Lung (tissue), 12 donors: ENCODE data around the gene SLF2. TPM values are rescaled to one million over a fixed set of nuclear protein-coding genes. Genes with fewer than 3 reads are reported as not detected.

Experiments used
- ATAC-seq: fragments of 200-7000 bp; cut with Tn5 transposase; one replicate; pipeline ENCODE4 v1.9.1; 2020; ENCODE audit warnings: moderate number of reproducible peaks; ENCODE audit not compliant: insufficient read depth, low FRiP score
- DNase-seq, 3 donors: peaks; one replicate each; pipeline ENCODE4 v3.0.0-alpha.2; 2013 to 2017
- H3K27ac ChIP-seq, 2 donors: one replicate each; pipeline ENCODE4 v1.5.1; 2013; ENCODE audit warnings: mild to moderate bottlenecking in 2 of 2, moderate library complexity in 2 of 2, control low read depth in 1 of 2, inconsistent platforms in 1 of 2, low read depth in 1 of 2, low read length in 1 of 2
- H3K27me3 ChIP-seq, 3 donors: one replicate each; pipeline ENCODE4 v1.5.1; 2013; ENCODE audit warnings: low read length in 2 of 3; ENCODE audit not compliant: control insufficient read depth in 3 of 3, insufficient read depth in 3 of 3
- H3K36me3 ChIP-seq, 4 donors: one replicate each; pipeline ENCODE4 v1.5.1; 2013; ENCODE audit warnings: low read length in 4 of 4, mild to moderate bottlenecking in 1 of 4, moderate library complexity in 1 of 4; ENCODE audit not compliant: control insufficient read depth in 4 of 4, insufficient read depth in 4 of 4
- H3K4me1 ChIP-seq, 5 donors: one replicate each; pipeline ENCODE4 v1.5.1; 2013; ENCODE audit warnings: low read length in 5 of 5, mild to moderate bottlenecking in 2 of 5, moderate library complexity in 1 of 5; ENCODE audit not compliant: control insufficient read depth in 5 of 5, insufficient read depth in 5 of 5
- H3K4me3 ChIP-seq: one replicate; pipeline ENCODE4 v1.5.1; 2013; ENCODE audit warnings: mild to moderate bottlenecking, control low read depth, moderate library complexity
- H3K9ac ChIP-seq, 2 donors: one replicate each; pipeline ENCODE4 v1.5.1; 2013; ENCODE audit warnings: low read length in 2 of 2, control low read depth in 1 of 2; ENCODE audit not compliant: insufficient read depth in 1 of 2
- H3K9me3 ChIP-seq, 4 donors: one replicate each; pipeline ENCODE4 v1.5.1; 2013; ENCODE audit warnings: low read length in 3 of 4, mild to moderate bottlenecking in 1 of 4, moderate library complexity in 1 of 4; ENCODE audit not compliant: control insufficient read depth in 4 of 4, insufficient read depth in 3 of 4
- WGBS, 2 donors: extraction: QIAGEN DNeasy Blood & Tissue Kit; methylation state at CpG; one replicate each; pipeline ENCODE4 v1.1.7; 2013; 5-methylcytosine and 5-hydroxymethylcytosine counted together
- polyA plus RNA-seq, 2 donors: library from polyadenylated mRNA; stranded (reverse); fragments of 200-250 nt; gene quantifications; one replicate each; pipeline ENCODE4 v1.2.1, GENCODE V29; 2013
- total RNA-seq, 2 donors: library from RNA; depleted of rRNA in 1 of 2; stranded (reverse); fragments of >200 nt in 1 of 2; gene quantifications; one replicate each; pipeline ENCODE4 v1.2.1, GENCODE V29; 2014 to 2021
- TF ChIP-seq, protein P1 (sequence below): IDR thresholded peaks from 2 replicates; pipeline ENCODE4 v1.5.1; 2012; ENCODE audit warnings: mild to moderate bottlenecking; ENCODE audit errors: control extremely low read depth, extremely low read depth
- donor health status: control.
- donor health status: control.
- donor health status: Bipolar disorder and iron deficiency.
- donor health status: healthy.
- donor health status: DM: yes; HTN: yes; CAD: no.

Gene SLF2
- total and polyA plus RNA-seq, 4 donors, result 7.1 to 60.0 (median 21.8) TPM

GRCh38 chr10:100873827-100874326 lies 38.9 kb upstream of the SLF2 start:
- DNase-seq, result no peak
- no peak overlapping the region for H3K4me3 ChIP-seq
- no peak overlapping the region for H3K9ac ChIP-seq
- no peak overlapping the region for H3K27ac ChIP-seq
- 78% methylated on average over 14 of the region's 14 CpGs for WGBS, 2 donors
- ATAC-seq, result no peak
- TF ChIP-seq, protein P1, sequence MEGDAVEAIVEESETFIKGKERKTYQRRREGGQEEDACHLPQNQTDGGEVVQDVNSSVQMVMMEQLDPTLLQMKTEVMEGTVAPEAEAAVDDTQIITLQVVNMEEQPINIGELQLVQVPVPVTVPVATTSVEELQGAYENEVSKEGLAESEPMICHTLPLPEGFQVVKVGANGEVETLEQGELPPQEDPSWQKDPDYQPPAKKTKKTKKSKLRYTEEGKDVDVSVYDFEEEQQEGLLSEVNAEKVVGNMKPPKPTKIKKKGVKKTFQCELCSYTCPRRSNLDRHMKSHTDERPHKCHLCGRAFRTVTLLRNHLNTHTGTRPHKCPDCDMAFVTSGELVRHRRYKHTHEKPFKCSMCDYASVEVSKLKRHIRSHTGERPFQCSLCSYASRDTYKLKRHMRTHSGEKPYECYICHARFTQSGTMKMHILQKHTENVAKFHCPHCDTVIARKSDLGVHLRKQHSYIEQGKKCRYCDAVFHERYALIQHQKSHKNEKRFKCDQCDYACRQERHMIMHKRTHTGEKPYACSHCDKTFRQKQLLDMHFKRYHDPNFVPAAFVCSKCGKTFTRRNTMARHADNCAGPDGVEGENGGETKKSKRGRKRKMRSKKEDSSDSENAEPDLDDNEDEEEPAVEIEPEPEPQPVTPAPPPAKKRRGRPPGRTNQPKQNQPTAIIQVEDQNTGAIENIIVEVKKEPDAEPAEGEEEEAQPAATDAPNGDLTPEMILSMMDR, result no peak
- peaks cover 0 to 24% (median 0%) of the 10 kb centered on the region in 5 donors for H3K4me1 ChIP-seq
- peaks cover 0 to 23% (median 0%) of the 10 kb centered on the region in 3 donors for H3K27me3 ChIP-seq
- H3K36me3 ChIP-seq, result no peaks in the 10 kb centered on the region
- H3K9me3 ChIP-seq, result no peaks in the 10 kb centered on the region

DNA sequence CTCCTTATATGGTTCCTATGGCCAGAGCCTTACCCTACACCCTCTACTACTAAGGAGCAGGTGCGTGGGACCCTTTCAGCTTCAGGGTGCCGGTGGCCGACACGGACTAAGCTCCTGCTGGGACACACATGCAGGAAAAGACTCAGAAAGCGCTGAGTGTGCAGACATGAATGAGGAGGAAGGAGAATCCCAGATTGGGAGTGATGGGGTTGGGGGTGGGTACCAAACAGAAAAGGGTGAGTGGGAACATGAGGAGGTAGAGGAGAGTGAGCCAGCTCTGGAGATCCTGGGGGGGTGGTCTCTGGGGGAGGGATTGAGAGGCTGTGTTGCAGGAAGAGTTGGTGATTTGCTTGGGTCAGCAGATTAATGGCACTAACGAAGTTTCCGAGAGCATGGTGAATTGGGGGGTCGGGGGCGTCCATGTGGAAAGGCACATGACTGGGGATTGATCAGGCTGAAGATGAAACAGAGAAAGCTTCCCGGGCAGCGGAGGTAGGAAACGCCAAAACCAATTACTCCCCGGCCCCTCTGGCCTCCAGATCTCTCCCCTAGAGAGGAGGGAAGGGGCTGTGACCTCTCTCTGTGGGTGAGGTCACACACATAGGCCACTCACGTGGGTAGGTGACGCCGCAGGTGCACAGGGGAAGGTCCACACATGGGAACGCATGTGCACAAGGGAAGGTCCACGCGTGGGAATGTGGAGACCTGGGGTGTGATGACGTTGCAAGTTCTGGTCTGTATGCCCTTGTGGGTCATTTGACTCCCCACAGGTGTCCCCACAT lies 37.9 kb upstream of the SLF2 start:
- 74 to 90% methylated on average over 20 of the region's 20 CpGs for WGBS, 2 donors
- no peak overlapping the region for H3K27ac ChIP-seq
- no peaks in the 10 kb centered on the region for H3K9me3 ChIP-seq
- no peak overlapping the region for H3K4me3 ChIP-seq
- TF ChIP-seq, protein P1, result no peak
- no peak for DNase-seq
- peaks cover 0 to 31% (median under 1%) of the 10 kb centered on the region in 5 donors for H3K4me1 ChIP-seq
- H3K36me3 ChIP-seq, result no peaks in the 10 kb centered on the region
- no peak for ATAC-seq
- peaks cover 0 to 22% (median 0%) of the 10 kb centered on the region in 3 donors for H3K27me3 ChIP-seq
- no peak overlapping the region for H3K9ac ChIP-seq

GRCh38 chr10:100875484-100876166 lies 37.1 kb upstream of the SLF2 start:
- H3K9me3 ChIP-seq, result no peaks in the 10 kb centered on the region
- H3K36me3 ChIP-seq, result no peaks in the 10 kb centered on the region
- ATAC-seq, result no peak
- H3K27ac ChIP-seq, result no peak overlapping the region
- TF ChIP-seq, protein P1, result no peak
- peaks cover 0 to 39% (median 4%) of the 10 kb centered on the region in 5 donors for H3K4me1 ChIP-seq
- H3K27me3 ChIP-seq, result peaks cover 0 to 22% (median 0%) of the 10 kb centered on the region in 3 donors
- no peak overlapping the region for H3K9ac ChIP-seq
- WGBS, 2 donors, result 54 to 73% methylated on average over 5 of the region's 5 CpGs
- no peak overlapping the region for H3K4me3 ChIP-seq
- DNase-seq, result no peak
